HK-2 (cell line): Measurements from ENCODE around the gene PDGFA.

Source experiments
- DNase-seq: peaks from one replicate; pipeline ENCODE4 v3.0.0-alpha.2; 2018; ENCODE audit not compliant: unreplicated experiment

PDGFA gene

DNA sequence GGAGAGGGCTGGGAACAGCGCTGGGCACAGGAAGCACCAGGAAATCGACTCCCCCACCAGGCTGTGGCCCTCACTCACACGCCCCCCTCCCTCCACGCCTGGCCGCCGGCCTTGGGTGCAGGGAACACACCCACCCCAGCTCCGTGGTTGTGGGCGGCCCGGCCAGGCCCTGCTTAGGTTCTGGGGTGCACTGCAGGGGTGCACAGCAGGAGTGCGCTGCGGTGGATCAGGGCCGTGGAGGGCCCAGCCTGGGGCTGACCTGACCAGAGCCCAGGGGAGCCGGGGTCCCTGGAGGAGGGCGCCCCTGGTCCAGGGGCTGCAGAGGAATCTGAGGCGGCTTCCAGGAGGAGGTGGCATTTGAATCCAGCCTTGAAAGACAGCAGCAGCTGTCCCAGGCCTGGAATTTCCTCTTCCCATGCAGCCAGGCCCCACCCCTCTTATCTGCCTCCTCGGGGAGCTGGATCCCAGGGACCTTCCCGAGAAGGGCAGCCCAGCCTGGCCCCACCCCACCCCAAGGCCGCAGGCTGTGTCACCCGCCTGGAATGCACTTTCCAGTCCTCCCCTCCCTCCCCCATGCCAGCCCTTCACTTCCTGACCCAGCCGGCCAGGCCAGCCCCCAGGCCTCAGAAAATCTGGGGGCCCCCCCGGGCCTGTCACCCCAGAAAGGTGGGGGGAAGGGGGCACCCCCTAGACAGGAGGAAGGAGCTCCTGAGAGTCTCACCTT is 18.4 kb upstream of the PDGFA start:
- peak; percentile 96 for DNase-seq

- DNase-seq = no peak
Measured at GRCh38 chr7:536231-536630, 16.6 kb upstream of the PDGFA start.

DNA sequence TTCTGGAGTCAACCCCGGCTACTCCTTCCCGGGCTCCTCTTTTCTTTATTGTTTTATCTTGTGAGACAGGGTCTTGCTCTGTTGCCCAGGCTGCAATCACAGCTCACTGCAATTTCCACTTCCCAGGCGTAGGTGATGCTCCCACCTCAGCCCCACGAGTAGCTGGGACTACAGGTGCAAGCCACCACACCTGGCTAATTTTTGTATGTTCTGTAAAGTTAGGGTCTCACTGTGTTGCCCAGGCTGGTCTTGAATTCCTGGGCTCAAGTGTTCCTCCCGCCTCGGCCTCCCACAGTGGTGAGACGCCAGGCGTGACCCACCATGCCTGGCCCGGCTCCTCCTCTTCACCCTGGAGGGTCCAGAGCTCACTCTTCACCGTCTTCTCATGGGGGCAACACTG is 15.3 kb upstream of the PDGFA start:
- DNase-seq = no peak

DNA sequence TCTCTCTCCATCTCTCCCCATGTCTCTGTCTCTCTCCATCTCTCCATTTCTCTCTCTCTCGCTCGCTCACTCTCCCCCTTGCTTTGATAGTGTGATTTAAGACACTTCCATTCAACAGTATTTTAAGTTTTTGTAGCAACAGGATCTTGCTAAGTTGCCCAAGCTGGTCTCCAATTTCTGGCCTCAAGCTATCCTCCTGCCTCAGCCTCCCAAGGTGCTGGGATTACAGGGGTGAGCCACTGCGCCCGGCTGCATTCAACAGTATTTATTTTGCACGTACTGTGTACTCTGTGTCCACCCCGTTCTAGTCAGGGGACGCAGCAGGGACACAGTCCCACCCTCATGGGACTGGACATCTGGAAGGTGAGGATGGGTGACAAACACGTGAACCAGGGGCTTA is 14.4 kb upstream of the PDGFA start:
- no peak for DNase-seq

GRCh38 chr7:533266-533665 is 13.6 kb upstream of the PDGFA start:
- no peak for DNase-seq

- DNase-seq = no peak
Measured at GRCh38 chr7:532379-533143, 12.9 kb upstream of the PDGFA start.

- no peak for DNase-seq
Measured at GRCh38 chr7:531777-532176, 12.1 kb upstream of the PDGFA start.

- no peak for DNase-seq
Measured at GRCh38 chr7:528451-528850, 8.8 kb upstream of the PDGFA start.

DNA sequence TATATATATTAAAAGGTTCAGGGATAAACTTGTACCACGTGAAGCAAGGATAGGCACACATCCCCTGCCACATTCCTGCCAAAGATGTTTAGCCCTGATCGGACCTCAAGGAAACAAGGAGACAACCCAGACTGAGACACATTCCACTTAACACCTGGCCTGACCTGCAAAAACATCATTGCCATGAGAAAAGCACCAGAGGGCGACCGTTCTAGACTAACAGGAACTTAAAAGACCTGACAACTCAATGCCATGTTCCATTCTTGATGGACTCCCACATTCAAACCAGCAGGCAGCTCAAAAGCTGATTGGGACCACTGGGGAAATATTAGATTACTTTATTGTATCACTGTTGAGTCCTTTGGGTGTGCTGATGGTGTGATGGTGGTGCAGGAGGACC is 8.1 kb upstream of the PDGFA start:
- DNase-seq = no peak

DNA sequence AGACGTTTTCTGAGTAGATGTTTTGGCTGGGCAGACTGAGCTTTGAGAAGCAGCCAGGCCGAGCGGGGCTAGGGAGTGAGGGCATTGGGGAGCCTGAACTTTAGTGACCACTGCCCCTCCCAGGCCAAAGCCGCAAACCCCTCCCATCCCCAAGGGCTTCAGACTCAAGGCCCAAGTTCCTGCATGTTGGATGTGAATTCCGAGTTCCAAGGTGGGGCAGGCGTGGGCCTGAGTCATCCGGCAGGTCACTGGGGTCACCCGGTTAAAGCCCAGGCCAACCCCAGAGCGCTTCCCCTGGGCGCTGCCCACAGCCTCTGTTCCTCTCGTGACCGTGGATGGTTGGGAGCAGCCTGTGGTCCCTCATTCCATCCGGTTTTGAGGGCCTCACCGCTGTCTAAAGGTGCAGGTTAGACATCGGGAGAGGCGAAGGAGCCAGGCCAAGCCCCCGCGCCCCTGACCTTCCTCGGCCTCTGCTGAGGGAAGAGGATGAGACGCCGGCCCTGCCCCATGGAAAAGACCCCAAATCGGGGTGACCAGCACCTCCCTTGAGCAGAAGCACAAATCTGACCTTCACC is 6.9 kb upstream of the PDGFA start:
- DNase-seq = no peak

GRCh38 chr7:525740-526139 is 6.1 kb upstream of the PDGFA start:
- no peak for DNase-seq

DNA sequence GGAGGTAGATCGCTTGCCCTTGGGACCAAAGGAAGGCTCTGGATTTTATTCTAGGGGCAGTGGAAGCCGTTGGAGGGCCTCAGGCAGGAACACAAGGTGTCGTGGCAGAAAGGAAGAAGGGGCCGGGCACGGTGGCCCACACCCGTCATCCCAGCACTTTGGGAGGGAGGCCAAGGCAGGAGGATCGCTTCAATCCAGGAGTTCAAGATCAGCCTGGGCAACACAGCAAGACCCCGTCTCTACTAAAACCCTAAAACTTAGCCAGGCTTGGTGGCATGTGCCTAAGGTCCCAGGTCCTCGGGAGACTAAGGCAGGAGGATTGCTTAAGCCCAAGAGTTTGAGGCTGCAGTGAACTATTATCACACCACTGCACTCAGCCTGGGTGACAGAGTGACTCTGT is 5.2 kb upstream of the PDGFA start:
- no peak for DNase-seq

GRCh38 chr7:523347-524336 is 4.0 kb upstream of the PDGFA start:
- no peak for DNase-seq

DNA sequence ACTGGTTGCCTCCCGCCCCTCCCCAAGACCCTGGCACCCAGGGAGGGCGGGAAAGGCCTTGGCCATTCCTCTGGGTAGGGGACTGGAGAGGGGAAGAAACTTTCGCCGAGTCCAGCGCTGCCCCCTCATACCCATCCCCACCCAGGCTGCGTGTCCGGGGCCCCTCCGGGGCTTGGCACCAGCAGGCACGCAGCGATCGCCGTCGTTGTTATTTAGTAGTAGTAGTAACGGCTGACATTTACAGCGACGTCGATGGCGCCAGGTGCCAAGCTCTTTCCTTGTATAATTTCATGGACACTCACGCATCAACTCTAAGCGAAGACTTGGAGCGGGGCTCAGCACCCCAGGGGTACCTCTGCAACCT is 3.3 kb upstream of the PDGFA start:
- no peak for DNase-seq

DNA sequence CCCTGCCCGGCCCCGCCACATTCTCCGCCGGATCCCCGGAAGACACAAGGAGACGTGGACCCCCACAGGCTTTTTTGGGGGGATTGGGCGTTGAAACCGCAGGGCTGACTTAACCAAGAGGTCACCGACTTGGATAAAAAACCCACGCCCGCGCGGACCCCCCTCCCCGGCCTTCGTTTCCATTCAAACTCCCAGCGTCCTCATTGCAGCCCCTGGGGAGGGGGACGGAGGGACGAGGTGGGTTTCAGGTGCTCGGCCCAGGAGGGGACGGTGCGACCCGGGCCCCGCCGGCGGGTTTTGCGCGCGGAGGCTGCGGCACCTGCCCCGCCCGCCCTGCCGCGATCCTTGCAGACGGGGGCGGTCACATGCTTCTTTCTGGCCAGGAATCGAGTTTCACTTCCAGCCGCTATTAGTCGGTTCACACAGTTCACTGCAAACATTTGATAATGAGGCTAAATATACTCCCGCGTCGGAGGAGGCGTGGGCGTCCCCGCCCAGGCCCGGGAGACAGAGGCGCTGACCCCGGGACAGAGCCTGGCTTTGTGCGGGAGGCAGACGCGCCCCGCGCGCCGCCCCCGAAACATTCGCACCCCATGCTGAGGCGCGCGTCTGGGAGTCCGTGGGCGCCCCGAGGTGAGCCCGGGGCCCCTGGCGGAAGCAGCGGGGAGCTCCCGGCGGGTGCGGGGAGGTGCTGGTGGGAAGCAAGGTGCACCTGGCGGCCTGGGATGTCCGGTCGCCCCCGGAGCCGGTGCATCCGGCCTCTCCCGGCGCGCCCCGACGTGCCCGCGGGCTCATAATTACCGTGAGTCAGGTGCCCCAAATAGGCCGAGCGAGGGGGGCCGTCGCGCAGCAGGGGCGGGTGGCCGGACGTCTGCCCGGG is 2.7 kb upstream of the PDGFA start:
- no peak for DNase-seq

GRCh38 chr7:521221-522070 is 1.8 kb upstream of the PDGFA start:
- DNase-seq = peak; percentile 35

- no peak for DNase-seq
Measured at GRCh38 chr7:520503-521161, 986 bp upstream of the PDGFA start.

DNA sequence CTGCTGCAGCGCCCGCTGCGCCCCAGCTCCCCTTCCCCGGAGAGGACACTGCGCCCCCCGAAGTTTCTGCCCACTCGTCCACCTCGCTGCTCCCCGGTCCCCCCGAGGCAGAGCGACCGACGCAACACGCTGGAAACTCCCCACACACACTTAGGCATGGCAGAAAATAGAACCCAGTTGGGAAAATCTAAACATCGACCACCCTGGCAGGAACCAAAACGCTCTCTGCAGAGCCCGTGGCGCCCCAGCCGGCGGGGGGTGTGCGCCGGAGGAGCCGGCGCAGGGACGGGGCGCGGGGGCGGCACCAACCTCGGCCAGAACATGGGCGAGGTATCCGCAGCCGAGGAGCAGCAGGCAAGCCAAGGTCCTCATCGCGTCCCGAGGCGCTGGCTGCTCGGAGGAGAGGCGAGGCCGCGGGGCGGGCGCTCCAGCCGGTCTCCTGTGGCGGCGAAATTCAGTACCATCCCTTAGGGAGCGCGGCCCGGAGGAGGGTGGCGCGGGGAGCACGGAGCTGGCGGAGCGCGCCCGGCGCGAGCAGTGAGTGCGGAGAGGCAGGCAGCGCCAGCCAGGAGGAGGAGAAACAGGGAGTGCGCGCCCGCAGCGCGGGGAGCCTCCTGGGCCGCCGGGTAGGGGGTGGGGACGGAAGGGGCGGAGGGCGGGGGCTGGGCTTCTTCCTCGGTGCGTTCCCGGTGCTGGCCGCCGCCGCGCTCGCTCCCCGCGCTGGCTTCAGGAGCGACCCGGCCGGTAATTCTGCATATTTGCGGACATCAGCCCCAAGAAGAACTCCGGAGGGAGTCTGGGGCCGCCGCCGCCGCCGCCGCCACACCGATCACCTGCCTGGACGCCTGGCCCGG is 789 bp downstream of the PDGFA start:
- DNase-seq = peak; percentile 80
